ENCODE results near the gene ZNF423. TPM values are rescaled to one million over a fixed set of nuclear protein-coding genes. Genes with fewer than 3 reads are reported as not detected.

The ZNF423 gene
- total RNA-seq, 4 donors from 2014 or later, result 0.72 to 5.9 (median 1.1) TPM

- Histone ChIP-seq H3K36me3 (no peaks in the 10 kb centered on the region), H3K27me3 (peaks cover 0 to 83% (median 0%) of the 10 kb centered on the region in 4 donors), H3K27ac (peak overlapping the region; percentile 77 to 97 (median 87)), H3K9me3 (no peaks in the 10 kb centered on the region), H3K4me3 (peak overlapping the region; percentile 60 to 90 (median 71)), H3K4me1 (peaks cover 30 to 71% (median 32%) of the 10 kb centered on the region in 3 donors)
- TF ChIP-seq CTCF (IDR thresholded peaks at IDR 0.05) (no peak), POLR2A (IDR thresholded peaks at IDR 0.05) (peak in 2 of 4 donors; percentile 48 to 77)
- WGBS, 2 donors, result 0% methylated on average over 13 to 33 of the region's 75 CpGs
- intact Hi-C loops (cut with DNase I), result no loop called here
- no peak for DNase-seq
Measured at GRCh38 chr16:49855280-49855821, 561 bp downstream of the ZNF423 start.

GRCh38 chr16:49854796-49855203 is 1.1 kb downstream of the ZNF423 start:
- Histone ChIP-seq H3K27me3 (peaks cover 0 to 79% (median 0%) of the 10 kb centered on the region in 4 donors), H3K36me3 (no peaks in the 10 kb centered on the region), H3K9me3 (no peaks in the 10 kb centered on the region), H3K4me1 (peaks cover 30 to 71% (median 32%) of the 10 kb centered on the region in 3 donors), H3K27ac (peak overlapping the region; percentile 77 to 97 (median 87)), H3K4me3 (peak overlapping the region; percentile 60 to 90 (median 71))
- TF ChIP-seq CTCF (IDR thresholded peaks at IDR 0.05), result no peak
- TF ChIP-seq POLR2A (IDR thresholded peaks at IDR 0.05), result no peak
- intact Hi-C loops (cut with DNase I), result no loop called here
- DNase-seq, result no peak
- WGBS, 2 donors, result 6% methylated on average over 13 of the region's 45 CpGs; no CpG with 5 or more reads in 1 of the 2 donors

- intact Hi-C loops (cut with DNase I), result no loop called here
- H3K9me3 ChIP-seq, result no peaks in the 10 kb centered on the region
- TF ChIP-seq CTCF (IDR thresholded peaks at IDR 0.05) (no peak), POLR2A (IDR thresholded peaks at IDR 0.05) (no peak)
- peak overlapping the region; percentile 77 to 97 (median 87) for H3K27ac ChIP-seq
- H3K27me3 ChIP-seq, result peaks cover 0 to 74% (median 0%) of the 10 kb centered on the region in 4 donors
- 27 to 40% methylated on average over 5 to 23 of the region's 33 CpGs for WGBS, 2 donors
- peaks cover 30 to 66% (median 31%) of the 10 kb centered on the region in 3 donors for H3K4me1 ChIP-seq
- no peak for DNase-seq
- no peaks in the 10 kb centered on the region for H3K36me3 ChIP-seq
- peak overlapping the region; percentile 60 to 90 (median 71) for H3K4me3 ChIP-seq
Measured at GRCh38 chr16:49854188-49854795, 1.6 kb downstream of the ZNF423 start.

- WGBS, 2 donors, result 71 to 81% methylated on average over 4 to 5 of the region's 5 CpGs
- Histone ChIP-seq H3K27me3 (peaks cover 0 to 54% (median 0%) of the 10 kb centered on the region in 4 donors), H3K36me3 (no peaks in the 10 kb centered on the region), H3K27ac (no peak overlapping the region), H3K9me3 (no peaks in the 10 kb centered on the region), H3K4me3 (peak overlapping the region in 1 of 4 donors; percentile 90), H3K4me1 (peaks cover 15 to 46% (median 19%) of the 10 kb centered on the region in 3 donors)
- DNase-seq, result no peak
- no peak for TF ChIP-seq CTCF (IDR thresholded peaks at IDR 0.05)
- TF ChIP-seq POLR2A (IDR thresholded peaks at IDR 0.05), result no peak
- intact Hi-C loops (cut with DNase I), result no loop called here
Measured at GRCh38 chr16:49852279-49852678, 3.6 kb downstream of the ZNF423 start.

- 20 to 29% methylated on average over 5 of the region's 5 CpGs for WGBS, 2 donors
- intact Hi-C loops (cut with DNase I), result no loop called here
- H3K27ac ChIP-seq, result no peak overlapping the region
- no peaks in the 10 kb centered on the region for H3K36me3 ChIP-seq
- H3K4me3 ChIP-seq, result no peak overlapping the region
- peaks cover 0 to 49% (median 0%) of the 10 kb centered on the region in 4 donors for H3K27me3 ChIP-seq
- DNase-seq, result no peak
- no peaks in the 10 kb centered on the region for H3K9me3 ChIP-seq
- peaks cover 14 to 43% (median 19%) of the 10 kb centered on the region in 3 donors for H3K4me1 ChIP-seq
- TF ChIP-seq POLR2A (IDR thresholded peaks at IDR 0.05), result no peak
- TF ChIP-seq CTCF (IDR thresholded peaks at IDR 0.05), result no peak
Measured at GRCh38 chr16:49851468-49851787, 4.5 kb downstream of the ZNF423 start.
